ENCODE measurements around the gene ME2. TPM values are rescaled to one million over a fixed set of nuclear protein-coding genes. Genes with fewer than 3 reads are reported as not detected.
"Not testable (repeated sequence)": the region's sequence is repeated elsewhere in the genome, so short reads cannot be mapped to it uniquely, and the experiment has no call there.

Gene ME2
- total RNA-seq, 1 experiment from 2014 or later = 62.4 TPM

DNA sequence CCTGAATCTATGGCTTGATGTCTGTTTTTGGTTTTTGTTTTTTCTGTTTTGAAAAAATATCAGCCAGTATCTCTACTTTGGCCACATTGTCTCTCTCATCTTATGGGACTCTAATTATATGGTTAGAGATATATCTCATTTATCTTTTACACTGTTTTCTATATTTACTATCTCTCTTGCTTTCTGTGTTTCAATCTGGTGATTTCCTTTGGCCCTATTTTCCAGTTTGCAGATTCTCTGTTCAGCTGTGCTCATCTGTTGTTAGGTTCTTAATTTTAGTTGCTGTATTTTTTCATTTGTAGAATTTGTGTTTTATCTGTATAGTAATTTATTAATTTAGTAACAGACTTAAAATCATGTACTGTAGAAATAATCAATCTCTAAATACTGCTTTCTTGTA lies 47.6 kb downstream of the ME2 start:
- peaks cover 22% of the 10 kb centered on the region for H3K36me3 ChIP-seq
- no peaks in the 10 kb centered on the region for H3K27me3 ChIP-seq
- DNase-seq = no peak
- H3K4me3 ChIP-seq = no peak overlapping the region
- H3K4me1 ChIP-seq = no peaks in the 10 kb centered on the region
- peaks cover 9% of the 10 kb centered on the region for H3K9me3 ChIP-seq (replicated peaks)
- H3K27ac ChIP-seq = no peak overlapping the region

DNA sequence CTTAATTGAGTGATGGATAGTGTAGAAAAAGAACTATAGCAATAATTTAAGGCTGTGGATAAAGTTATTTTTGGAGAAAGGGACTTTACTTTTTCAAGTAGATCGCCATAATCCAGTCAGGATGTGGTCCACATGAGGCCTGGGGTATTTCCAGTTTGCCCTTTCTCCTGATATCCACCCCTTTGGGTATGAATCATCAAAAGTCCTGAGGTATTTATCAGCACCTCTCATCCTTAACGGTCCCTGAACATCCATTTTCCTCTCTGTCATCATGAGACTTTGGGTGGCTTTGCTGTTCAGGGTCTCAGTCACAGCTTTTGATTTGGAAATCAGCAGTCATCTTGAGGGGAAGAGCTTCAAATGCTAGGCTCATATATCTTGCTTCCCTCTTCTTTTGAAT lies 49.6 kb downstream of the ME2 start:
- Histone ChIP-seq H3K9me3 (replicated peaks) (peaks cover 9% of the 10 kb centered on the region), H3K4me3 (no peak overlapping the region), H3K4me1 (no peaks in the 10 kb centered on the region), H3K36me3 (peaks cover 22% of the 10 kb centered on the region), H3K27ac (no peak overlapping the region), H3K27me3 (no peaks in the 10 kb centered on the region)
- DNase-seq = no peak

DNA sequence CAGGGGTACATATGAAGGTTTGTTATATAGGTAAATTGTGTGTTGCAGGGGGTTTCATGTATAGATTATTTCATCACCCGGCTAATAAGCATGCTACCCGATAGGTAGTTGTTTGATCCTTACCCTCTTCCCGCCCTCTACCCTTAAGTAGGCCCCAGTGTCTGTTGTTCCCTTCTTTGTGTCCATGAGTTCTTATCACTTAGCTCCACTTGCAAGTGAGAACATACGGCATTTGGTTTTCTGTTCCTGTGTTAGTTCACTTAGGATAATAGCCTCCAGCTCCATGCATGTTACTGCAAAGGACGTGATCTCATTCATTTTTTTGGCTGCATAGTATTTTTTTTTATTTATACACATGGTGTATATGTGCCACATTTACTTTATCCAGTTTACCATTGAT lies 54.8 kb downstream of the ME2 start:
- H3K36me3 ChIP-seq = no peaks in the 10 kb centered on the region; the same call in 1 of the 2 replicates
- H3K4me1 ChIP-seq = no peaks in the 10 kb centered on the region
- no peaks in the 10 kb centered on the region for H3K9me3 ChIP-seq (replicated peaks)
- no peak overlapping the region for H3K4me3 ChIP-seq
- H3K27ac ChIP-seq = no peak overlapping the region
- H3K27me3 ChIP-seq = no peaks in the 10 kb centered on the region
- DNase-seq = no peak

DNA sequence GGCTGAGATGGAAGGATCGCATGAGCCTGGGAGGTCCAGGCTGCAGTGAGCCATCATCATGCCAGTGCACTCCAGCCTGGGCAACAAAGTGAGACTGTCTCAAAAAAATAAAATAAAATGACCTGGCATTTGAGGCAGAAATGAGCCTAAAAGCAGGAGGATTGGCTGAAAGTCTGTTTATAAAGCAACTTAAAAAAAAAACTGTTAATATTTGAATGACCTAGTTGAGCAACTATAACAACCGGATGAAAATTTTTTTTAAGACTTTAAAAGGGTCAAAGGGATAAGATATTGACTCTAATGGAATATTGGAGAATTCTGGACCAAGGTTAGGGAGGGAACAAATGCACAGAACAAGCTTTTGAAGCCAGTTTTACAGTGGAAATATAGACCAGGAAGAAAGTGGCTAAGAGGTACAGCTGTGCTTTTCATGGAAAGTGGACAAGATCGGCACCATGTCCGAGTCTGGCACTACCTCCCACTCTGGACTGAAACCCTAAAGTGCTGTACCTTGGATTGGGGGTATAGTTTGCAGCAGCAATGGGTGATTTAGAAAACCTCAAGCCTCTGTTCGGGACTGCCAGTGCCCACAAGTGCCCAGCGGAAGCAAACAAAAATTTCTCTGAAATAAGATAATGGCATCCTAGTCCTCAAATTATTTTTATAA lies 55.8 kb downstream of the ME2 start:
- Histone ChIP-seq H3K4me3 (no peak overlapping the region), H3K27me3 (no peaks in the 10 kb centered on the region), H3K27ac (no peak overlapping the region), H3K36me3 (no peaks in the 10 kb centered on the region; the same call in 1 of the 2 replicates), H3K4me1 (no peaks in the 10 kb centered on the region), H3K9me3 (replicated peaks) (no peaks in the 10 kb centered on the region)
- no peak for DNase-seq

DNA sequence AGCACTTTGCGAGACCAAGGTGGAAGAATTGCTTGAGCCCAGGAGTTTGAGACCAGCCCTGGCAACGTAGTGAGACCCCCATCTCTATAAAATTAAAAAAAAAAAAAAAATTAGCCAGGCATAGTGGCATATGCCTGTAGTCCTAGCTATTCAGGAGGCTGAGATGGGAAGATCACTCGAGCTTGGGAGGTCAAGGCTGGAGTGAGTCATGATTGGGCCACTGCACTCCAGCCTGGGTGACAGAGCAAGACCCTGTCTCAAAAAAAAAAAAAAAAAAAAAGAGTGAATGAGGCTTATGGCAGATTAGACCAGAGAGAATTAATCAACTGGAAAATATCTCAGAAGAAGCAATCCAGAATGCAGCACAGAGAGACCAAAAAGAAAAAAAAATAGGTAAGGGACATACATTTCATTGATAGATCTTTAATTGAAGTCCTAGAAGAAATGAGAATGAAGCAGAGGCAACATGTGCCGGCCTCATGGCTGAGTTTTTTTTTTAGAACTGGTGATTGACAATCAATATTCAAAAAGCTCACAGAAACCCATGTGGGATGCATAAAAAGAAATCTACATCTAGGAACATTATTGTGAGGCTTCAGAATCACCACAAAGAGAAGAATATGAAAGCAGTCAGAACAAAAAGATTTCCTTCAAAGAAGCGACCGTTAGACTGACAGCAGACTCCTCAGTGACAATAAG lies 56.7 kb downstream of the ME2 start:
- no peaks in the 10 kb centered on the region for H3K27me3 ChIP-seq
- no peaks in the 10 kb centered on the region for H3K4me1 ChIP-seq
- H3K27ac ChIP-seq = no peak overlapping the region
- no peaks in the 10 kb centered on the region for H3K9me3 ChIP-seq (replicated peaks)
- no peak for DNase-seq
- H3K4me3 ChIP-seq = no peak overlapping the region
- no peaks in the 10 kb centered on the region; the same call in 1 of the 2 replicates for H3K36me3 ChIP-seq

DNA sequence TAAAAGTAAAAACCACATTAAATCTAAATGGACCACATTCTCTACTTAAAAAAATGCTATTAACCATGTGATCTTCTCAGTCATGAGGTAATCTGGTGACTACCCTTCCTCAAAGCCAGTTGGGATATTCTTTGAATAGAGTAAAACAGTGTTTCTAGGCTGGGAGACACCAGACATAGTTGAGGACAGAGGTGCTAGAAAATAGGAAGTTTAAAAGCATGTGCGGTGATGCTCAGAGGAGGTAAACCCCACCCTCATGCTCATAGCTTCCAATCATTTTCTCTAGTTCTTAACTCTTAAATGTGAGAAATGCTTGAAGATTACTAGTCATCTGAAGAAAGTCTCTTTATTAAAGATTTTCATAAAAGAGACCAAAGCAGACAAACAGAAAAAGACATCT lies 58.3 kb downstream of the ME2 start:
- H3K4me1 ChIP-seq = no peaks in the 10 kb centered on the region
- H3K36me3 ChIP-seq = no peaks in the 10 kb centered on the region; the same call in 1 of the 2 replicates
- no peaks in the 10 kb centered on the region for H3K9me3 ChIP-seq (replicated peaks)
- no peak overlapping the region for H3K4me3 ChIP-seq
- H3K27me3 ChIP-seq = no peaks in the 10 kb centered on the region
- no peak for DNase-seq
- no peak overlapping the region for H3K27ac ChIP-seq

DNA sequence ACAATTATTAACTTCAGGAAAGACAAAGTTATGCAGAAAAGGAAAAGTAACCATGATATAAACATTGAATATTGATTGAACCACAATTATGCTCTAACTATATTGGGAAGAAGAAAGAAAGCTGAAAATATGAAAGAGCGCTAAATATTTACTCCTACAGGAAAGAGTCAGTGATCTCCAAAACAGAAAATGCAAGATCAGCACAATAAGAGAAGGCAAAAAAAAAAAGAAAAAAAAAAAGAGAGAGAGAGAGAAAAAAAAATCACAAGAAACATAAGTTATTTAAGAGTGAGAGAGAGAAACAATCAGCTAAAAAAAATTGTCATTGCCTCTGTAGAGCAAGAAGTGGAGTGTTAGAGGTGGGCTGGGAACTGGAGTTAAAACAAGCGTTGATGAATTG lies 60.0 kb downstream of the ME2 start:
- Histone ChIP-seq H3K4me3 (no peak overlapping the region), H3K36me3 (no peaks in the 10 kb centered on the region), H3K27ac (no peak overlapping the region), H3K9me3 (replicated peaks) (no peaks in the 10 kb centered on the region), H3K4me1 (no peaks in the 10 kb centered on the region), H3K27me3 (no peaks in the 10 kb centered on the region)
- DNase-seq = no peak

DNA sequence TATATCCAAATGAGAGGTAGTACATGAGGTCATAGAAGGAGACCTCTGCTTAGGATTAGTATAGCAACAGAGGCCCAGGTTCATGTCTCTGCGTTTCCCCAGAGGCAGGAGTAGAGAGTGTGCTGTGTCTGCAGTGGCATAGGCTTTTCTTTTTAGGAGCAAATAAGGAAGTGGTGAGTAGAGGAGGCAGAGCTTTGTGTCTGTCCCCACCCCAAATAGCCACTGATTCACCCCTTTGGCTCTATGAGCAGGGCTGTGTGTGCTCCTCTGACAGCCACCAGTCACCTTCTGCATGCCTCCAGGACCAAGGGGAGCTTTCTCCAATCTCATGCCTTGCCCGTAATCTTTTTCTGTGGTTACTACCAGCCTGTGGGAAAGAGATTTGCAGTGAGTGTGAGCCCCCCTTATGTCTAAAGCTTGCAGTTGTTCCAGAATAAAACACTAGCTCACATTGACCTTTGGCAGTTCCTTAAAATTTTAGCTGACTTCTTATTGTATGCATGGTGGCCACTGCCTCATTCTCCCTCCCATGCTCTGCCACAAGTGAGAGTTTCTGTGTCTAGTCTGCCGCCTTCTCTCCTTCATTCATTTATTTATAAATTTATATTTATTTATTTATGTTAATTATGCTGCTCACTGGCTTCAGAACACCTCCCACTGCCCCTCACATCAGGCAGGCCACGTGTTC lies 65.5 kb downstream of the ME2 start:
- Histone ChIP-seq H3K9me3 (replicated peaks) (no peaks in the 10 kb centered on the region), H3K4me1 (peaks cover 6% of the 10 kb centered on the region), H3K27me3 (no peaks in the 10 kb centered on the region), H3K4me3 (no peak overlapping the region), H3K36me3 (no peaks in the 10 kb centered on the region; the same call in 1 of the 2 replicates), H3K27ac (no peak overlapping the region)
- DNase-seq = no peak

DNA sequence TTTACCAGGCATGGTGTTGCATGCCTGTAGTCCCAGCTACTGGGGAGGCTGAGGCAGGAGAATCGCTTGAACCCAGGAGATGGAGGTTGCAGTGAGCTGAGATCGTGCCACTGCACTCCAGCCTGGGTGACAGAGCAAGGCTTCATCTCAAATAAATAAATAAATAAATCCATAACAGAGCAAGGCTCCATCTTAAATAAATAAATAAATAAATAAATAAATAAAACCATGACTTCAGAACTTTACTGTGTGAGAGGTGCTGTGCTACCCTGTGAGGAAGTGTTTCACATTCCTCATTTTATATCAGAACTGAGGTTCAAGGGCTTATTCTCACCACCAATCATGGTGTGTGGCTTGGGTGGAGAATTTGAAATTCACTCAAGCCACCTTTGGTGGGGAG lies 67.0 kb downstream of the ME2 start:
- H3K9me3 ChIP-seq (replicated peaks); H3K4me1 ChIP-seq; H3K4me3 ChIP-seq; H3K27me3 ChIP-seq; H3K27ac ChIP-seq; H3K36me3 ChIP-seq; DNase-seq: not testable (repeated sequence)

DNA sequence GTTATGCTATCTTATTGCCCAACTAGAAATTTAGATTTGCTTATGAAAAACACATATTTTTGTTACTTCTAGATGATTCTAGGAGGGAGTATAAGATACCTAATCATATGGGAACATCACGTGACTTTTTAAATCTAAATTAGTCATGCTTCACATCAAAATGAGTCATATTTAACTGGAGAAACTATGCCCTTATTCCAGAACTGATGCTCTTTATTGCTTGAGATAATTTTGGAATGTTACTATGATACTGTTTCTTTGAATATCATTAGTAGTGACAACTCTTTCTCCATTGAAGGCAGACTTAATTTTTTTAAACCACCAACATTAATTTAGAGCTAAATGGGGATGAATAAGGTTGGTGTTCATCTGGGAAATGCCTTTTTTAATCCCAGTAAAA lies 69.0 kb downstream of the ME2 start:
- peak in 1 of 2 experiments; percentile 7 for DNase-seq
- Histone ChIP-seq H3K4me3 (no peak overlapping the region), H3K4me1 (peaks cover 6% of the 10 kb centered on the region), H3K27me3 (no peaks in the 10 kb centered on the region), H3K9me3 (replicated peaks) (no peaks in the 10 kb centered on the region), H3K27ac (peak overlapping the region; percentile 46), H3K36me3 (no peaks in the 10 kb centered on the region; the same call in 1 of the 2 replicates)

DNA sequence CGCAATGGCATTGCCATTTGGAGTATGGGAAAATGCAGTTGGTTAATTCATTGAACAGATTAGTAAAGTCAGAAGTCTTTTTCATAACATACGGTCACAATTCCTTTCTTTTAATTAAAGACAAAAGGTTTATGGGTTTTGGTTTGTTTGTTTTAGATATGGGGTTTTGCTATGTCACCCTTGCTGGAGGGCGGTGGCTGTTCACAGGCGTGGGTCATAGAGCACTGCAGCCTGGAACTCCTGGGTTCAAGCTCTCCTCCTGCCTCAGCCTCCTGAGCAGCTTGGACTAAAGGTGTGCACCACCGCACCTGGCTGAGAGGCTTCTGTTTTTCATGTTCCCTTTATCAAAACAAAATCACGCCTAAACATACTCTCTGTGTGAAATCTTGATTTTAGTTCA lies 70.3 kb downstream of the ME2 start:
- no peak for DNase-seq
- Histone ChIP-seq H3K9me3 (replicated peaks) (no peaks in the 10 kb centered on the region), H3K36me3 (no peaks in the 10 kb centered on the region; the same call in 1 of the 2 replicates), H3K4me3 (no peak overlapping the region), H3K4me1 (peaks cover 6% of the 10 kb centered on the region), H3K27me3 (no peaks in the 10 kb centered on the region), H3K27ac (no peak overlapping the region)

DNA sequence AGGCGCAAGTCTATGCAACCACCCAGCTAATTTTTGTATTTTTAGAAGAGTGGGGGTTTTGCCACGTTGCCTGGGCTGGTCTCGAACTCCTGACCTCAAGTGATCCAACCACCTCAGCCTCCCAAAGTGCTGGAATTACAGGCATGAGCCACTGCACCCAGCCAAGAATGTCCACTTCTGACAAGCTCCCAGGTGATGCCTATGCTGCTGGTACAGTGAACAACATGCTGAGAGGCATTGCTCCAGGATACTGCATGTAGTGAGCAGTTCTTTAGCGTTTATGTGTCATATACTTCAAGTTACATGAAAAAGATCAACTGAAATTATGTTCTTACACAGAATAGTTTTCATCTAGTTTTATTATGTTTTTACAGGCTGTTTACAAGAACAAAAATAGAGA lies 71.7 kb downstream of the ME2 start:
- DNase-seq = no peak
- Histone ChIP-seq H3K27ac (no peak overlapping the region), H3K27me3 (no peaks in the 10 kb centered on the region), H3K36me3 (no peaks in the 10 kb centered on the region; the same call in 1 of the 2 replicates), H3K9me3 (replicated peaks) (no peaks in the 10 kb centered on the region), H3K4me1 (peaks cover 6% of the 10 kb centered on the region), H3K4me3 (no peak overlapping the region)

DNA sequence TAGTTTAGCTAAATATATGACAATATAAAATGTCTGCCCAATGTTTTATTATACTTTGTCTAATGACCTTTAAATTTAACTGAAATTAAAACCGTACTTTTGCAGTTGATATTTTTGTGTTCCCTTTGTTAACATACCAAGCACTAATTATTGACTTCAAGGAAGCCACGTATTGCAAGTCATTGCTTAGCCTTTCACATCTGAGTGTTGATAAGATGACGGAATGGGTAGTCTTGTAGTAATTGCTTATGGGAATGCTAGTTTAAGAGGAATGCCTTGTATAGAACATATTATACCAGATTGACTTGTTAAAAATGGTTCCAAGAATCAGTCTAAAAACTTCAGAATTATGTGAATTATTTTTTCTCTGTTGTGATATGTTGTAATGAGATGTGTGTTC lies 74.9 kb downstream of the ME2 start:
- Histone ChIP-seq H3K27me3 (no peaks in the 10 kb centered on the region), H3K4me3 (no peak overlapping the region), H3K36me3 (no peaks in the 10 kb centered on the region), H3K27ac (no peak overlapping the region), H3K9me3 (replicated peaks) (no peaks in the 10 kb centered on the region), H3K4me1 (no peaks in the 10 kb centered on the region)
- no peak for DNase-seq

DNA sequence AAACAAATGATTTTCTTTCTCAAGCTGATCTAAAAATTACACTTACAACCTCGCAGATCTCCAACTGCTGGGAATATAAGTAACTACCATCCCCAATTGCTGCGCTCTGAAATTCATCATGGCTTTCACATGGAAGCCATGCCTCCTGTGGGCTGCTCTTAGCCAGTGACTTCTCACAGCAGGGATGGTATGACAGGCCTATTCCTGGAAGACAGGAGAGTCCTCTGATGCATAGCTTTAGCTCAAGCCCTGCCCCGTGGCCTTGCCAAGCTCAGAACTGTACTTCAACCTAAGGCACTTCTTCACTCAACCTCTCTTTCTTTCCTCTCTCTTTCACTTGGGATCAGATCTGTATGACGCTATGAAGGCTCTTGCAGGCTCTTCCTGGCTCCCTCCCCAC lies 76.3 kb downstream of the ME2 start:
- DNase-seq = no peak
- no peak overlapping the region for H3K4me3 ChIP-seq
- no peaks in the 10 kb centered on the region for H3K27me3 ChIP-seq
- no peaks in the 10 kb centered on the region for H3K9me3 ChIP-seq (replicated peaks)
- no peaks in the 10 kb centered on the region for H3K4me1 ChIP-seq
- no peaks in the 10 kb centered on the region for H3K36me3 ChIP-seq
- no peak overlapping the region for H3K27ac ChIP-seq

DNA sequence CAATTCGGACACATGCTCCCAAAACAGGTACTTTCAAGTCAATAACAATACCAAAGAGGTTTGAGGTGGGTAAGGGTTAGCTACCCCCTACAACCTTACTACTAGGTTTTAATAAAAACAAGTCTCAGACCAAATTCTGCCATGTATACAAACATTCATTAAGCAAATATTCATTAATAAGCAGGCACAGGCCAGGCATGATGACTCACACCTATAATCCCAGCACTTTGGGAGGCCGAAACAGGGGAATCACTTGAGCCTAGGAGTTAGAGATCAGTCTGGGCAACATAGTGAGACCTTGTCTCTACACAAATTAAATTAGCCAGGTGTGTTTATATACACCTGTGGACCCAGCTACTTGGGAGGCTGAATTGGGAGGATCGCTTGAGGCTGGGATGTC lies 77.2 kb downstream of the ME2 start:
- Histone ChIP-seq H3K27ac (no peak overlapping the region), H3K4me3 (no peak overlapping the region), H3K36me3 (no peaks in the 10 kb centered on the region), H3K9me3 (replicated peaks) (no peaks in the 10 kb centered on the region), H3K27me3 (no peaks in the 10 kb centered on the region), H3K4me1 (no peaks in the 10 kb centered on the region)
- DNase-seq = no peak
